Measurements from ENCODE around the gene SRSF1. TPM values are rescaled to one million over a fixed set of nuclear protein-coding genes. Genes with fewer than 3 reads are reported as not detected.

Gene SRSF1
- total RNA-seq, 2 experiments from 2014 or later: 333 to 342 TPM

DNA sequence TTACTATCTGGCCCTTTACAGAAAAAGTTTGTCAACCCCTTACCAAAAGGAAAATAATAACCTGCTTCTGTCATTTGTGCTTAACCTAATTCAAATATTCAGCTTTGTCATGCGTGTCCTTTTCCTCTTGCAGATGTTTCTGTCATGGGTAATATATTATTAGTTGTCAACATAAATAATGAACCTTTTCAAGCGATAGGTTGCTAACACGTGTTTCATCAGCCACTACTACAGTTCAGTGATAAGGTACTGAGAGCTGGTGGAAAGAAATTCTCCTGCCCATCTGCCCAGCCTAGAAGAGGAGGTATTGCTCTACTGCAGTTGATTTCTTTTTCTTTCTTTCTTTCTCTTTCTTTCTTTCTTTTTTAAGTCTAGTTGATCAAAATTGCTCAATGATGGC lies 12.0 kb upstream of the SRSF1 start:
- H3K4me1 Mint-ChIP-seq (ENCODE audit: low read depth): no peaks in the 10 kb centered on the region
- no peaks in the 10 kb centered on the region for H3K9me3 Mint-ChIP-seq
- ChIA-PET CTCF (interaction anchor here (1.5 to 1.9 kb wide), 2 partner anchors 8 to 20 kb away, joined by 3 to 5 read pairs; no protein-coding TSS in a partner anchor), POLR2A (no interaction called here)
- intact Hi-C loops (cut with micrococcal nuclease): no loop called here
- no peak for ATAC-seq
- peaks cover 12% of the 10 kb centered on the region for H3K27me3 Mint-ChIP-seq
- H3K27ac Mint-ChIP-seq: no peak overlapping the region
- TF ChIP-seq, protein P1, sequence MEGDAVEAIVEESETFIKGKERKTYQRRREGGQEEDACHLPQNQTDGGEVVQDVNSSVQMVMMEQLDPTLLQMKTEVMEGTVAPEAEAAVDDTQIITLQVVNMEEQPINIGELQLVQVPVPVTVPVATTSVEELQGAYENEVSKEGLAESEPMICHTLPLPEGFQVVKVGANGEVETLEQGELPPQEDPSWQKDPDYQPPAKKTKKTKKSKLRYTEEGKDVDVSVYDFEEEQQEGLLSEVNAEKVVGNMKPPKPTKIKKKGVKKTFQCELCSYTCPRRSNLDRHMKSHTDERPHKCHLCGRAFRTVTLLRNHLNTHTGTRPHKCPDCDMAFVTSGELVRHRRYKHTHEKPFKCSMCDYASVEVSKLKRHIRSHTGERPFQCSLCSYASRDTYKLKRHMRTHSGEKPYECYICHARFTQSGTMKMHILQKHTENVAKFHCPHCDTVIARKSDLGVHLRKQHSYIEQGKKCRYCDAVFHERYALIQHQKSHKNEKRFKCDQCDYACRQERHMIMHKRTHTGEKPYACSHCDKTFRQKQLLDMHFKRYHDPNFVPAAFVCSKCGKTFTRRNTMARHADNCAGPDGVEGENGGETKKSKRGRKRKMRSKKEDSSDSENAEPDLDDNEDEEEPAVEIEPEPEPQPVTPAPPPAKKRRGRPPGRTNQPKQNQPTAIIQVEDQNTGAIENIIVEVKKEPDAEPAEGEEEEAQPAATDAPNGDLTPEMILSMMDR (IDR thresholded peaks at IDR 0.05): no peak
- DNase-seq: no peak
- H3K4me3 Mint-ChIP-seq: no peak overlapping the region
- no peaks in the 10 kb centered on the region for H3K36me3 Mint-ChIP-seq (ENCODE audit: low read depth)

DNA sequence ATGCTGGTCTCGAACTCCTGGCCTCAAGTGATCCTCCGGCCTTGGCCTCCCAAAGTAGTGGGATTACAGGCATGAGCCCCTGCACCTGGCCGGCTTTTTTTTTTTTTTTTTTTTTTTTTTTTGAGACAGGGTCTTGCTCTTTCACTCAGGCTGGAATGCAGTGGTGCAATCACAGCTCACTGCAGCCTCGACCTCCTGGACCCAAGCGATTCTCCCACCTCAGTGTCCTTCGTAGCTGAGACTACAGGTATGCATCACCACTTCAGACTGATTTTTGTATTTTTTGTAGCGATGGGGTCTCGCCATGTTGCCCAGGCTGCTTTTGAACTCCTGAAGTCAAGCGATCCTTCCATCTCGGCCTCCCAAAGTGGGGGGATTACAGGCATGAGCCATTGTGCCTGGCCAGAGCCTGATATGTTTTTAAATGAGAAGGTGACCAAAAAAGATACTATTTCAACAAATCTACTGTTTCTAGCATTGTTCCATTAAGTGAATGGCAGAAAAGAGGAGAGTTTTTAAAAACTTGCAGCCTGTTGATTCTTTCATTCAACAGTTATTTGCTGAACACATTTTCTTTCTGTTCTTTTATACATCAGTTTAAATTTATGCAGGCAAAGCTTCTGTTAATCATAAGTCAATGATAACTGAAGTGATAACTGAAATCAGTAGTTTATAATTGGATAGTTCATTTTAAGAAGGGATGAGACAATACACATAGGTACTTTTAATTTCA lies 3.2 kb upstream of the SRSF1 start:
- peaks cover 32% of the 10 kb centered on the region for H3K36me3 Mint-ChIP-seq (ENCODE audit: low read depth)
- H3K4me3 Mint-ChIP-seq: no peak overlapping the region
- TF ChIP-seq, protein P1 (IDR thresholded peaks at IDR 0.05): no peak
- no peaks in the 10 kb centered on the region for H3K9me3 Mint-ChIP-seq
- intact Hi-C loops (cut with micrococcal nuclease): no loop called here
- CTCF ChIA-PET: interaction anchor here (0.9 to 2.6 kb wide), 2 partner anchors 10 to 11 kb away, joined by 3 to 15 read pairs; no protein-coding TSS in a partner anchor
- POLR2A ChIA-PET: interaction anchor here (4.9 kb wide), 1 partner anchor 74 kb away, joined by 50 read pairs; the partner anchor contains the start of gene DYNLL2
- H3K4me1 Mint-ChIP-seq (ENCODE audit: low read depth): peaks cover 14% of the 10 kb centered on the region
- no peak for ATAC-seq
- no peak for DNase-seq
- H3K27me3 Mint-ChIP-seq: no peaks in the 10 kb centered on the region
- no peak overlapping the region for H3K27ac Mint-ChIP-seq

DNA sequence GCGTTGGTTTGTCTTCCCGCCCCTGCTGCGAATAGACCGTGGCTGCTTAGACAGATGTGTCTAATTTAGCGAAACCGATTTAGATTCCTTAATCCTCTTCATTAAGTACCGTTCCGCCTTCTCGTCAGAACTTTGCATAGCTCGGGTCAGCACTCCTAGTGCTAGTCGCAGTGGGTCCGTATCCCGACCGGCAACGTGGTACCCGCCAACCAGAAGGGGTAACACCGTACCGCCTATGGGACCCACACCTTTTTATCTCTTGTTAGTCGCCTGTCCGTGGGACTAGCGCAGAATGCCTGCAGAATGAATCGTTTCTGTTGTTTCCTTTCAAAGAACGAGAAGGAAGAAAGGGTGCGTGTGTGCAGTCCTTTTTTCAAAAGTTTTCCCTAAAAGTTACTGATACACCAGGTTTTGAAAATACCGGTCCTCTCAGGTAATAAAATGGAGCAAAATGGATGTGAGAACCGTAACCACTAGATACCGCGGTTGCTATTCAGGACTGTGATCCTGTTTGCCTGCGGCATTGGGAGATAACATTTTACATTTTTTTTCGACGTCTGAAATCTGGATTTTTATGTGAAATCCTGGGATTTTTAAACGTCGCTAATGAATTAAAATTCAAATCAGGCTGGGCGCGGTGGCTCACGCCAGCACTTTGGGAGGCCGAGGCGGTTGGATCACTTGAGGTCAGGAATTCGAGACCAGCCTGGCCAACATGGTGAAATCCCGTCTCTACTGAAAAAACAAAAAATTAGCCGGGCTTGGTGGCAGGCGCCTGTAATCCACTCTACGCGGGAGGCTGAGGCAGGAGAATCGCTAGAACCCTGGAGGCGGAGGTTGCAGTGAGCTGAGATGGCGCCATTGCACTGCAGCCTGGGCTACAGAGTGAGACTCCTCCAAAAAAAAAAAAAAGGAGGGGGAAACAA lies 998 bp upstream of the SRSF1 start:
- peak; percentile 45 for DNase-seq
- peaks cover 31% of the 10 kb centered on the region for H3K4me1 Mint-ChIP-seq (ENCODE audit: low read depth)
- CTCF ChIA-PET: interaction anchor here (0.7 to 2.6 kb wide), 6 partner anchors 10 to 171 kb away, joined by 3 to 34 read pairs (median 3); no protein-coding TSS in a partner anchor
- no peaks in the 10 kb centered on the region for H3K27me3 Mint-ChIP-seq
- no peaks in the 10 kb centered on the region for H3K9me3 Mint-ChIP-seq
- peak; percentile 26 for ATAC-seq
- intact Hi-C loops (cut with micrococcal nuclease): loop anchor here (2.0 to 5.0 kb wide), 2 partner anchors 77 to 89 kb away; no protein-coding TSS in a partner anchor
- TF ChIP-seq, protein P1 (IDR thresholded peaks at IDR 0.05): no peak
- H3K36me3 Mint-ChIP-seq (ENCODE audit: low read depth): peaks cover 54% of the 10 kb centered on the region
- H3K27ac Mint-ChIP-seq: peak overlapping the region; percentile 99
- H3K4me3 Mint-ChIP-seq: peak overlapping the region; percentile 97
- POLR2A ChIA-PET: interaction anchor here (0.6 to 10.6 kb wide), 21 partner anchors 8 to 624 kb away, joined by 3 to 230 read pairs (median 4); partner anchors contain the start of genes CUEDC1, DYNLL2, MRPS23 and VEZF1

DNA sequence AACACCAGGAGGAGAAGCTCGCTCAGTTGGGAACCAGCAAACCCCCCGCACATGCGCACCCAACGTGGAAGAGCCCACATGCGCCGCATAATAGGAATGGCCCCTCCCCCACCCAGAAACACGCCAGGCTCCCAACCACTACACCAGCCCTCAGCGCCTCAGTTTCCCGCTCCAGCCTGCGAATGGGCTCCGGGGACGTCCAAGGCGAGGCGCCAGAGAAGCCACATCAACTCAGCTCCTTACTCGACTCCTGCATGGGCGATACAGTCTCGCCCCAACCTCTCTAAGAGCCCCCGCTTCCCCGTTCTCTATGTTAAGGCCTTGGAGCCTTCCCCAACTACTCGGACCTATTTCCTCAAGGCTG lies 504 bp downstream of the SRSF1 start:
- CTCF ChIA-PET: interaction anchor here (0.7 to 2.6 kb wide), 4 partner anchors 9 to 338 kb away, joined by 3 to 34 read pairs (median 3); no protein-coding TSS in a partner anchor

More for the DNA sequence above, 504 bp downstream of the SRSF1 start:
- Mint-ChIP-seq H3K27ac (peak overlapping the region; percentile 99), H3K27me3 (no peaks in the 10 kb centered on the region), H3K4me3 (peak overlapping the region; percentile 97), H3K9me3 (no peaks in the 10 kb centered on the region), H3K4me1 (ENCODE audit: low read depth) (peaks cover 45% of the 10 kb centered on the region), H3K36me3 (ENCODE audit: low read depth) (peaks cover 66% of the 10 kb centered on the region)
- POLR2A ChIA-PET: interaction anchor here (0.7 to 10.6 kb wide), 28 partner anchors 13 to 624 kb away, joined by 3 to 230 read pairs (median 3); partner anchors contain the start of genes DYNLL2, MKS1, MRPS23 and VEZF1
- TF ChIP-seq, protein P1 (IDR thresholded peaks at IDR 0.05): no peak
- DNase-seq: peak; percentile 73
- intact Hi-C loops (cut with micrococcal nuclease): loop anchor here (2.0 to 5.0 kb wide), 2 partner anchors 78 to 91 kb away; no protein-coding TSS in a partner anchor
- peak; percentile 6 for ATAC-seq

All from activated CD8-positive, alpha-beta T cell treated with anti-CD3 and anti-CD28 coated beads for 36 hours (primary cell).